HG03378 (cell line): ENCODE data around the gene PRMT9.

Source experiments
- ATAC-seq: cut with Tn5 transposase; IDR thresholded peaks from one replicate; pipeline ENCODE4 v1.9.1; 2021; ENCODE audit warnings: mild to moderate bottlenecking, moderate library complexity; ENCODE audit not compliant: unreplicated experiment

The PRMT9 gene

DNA sequence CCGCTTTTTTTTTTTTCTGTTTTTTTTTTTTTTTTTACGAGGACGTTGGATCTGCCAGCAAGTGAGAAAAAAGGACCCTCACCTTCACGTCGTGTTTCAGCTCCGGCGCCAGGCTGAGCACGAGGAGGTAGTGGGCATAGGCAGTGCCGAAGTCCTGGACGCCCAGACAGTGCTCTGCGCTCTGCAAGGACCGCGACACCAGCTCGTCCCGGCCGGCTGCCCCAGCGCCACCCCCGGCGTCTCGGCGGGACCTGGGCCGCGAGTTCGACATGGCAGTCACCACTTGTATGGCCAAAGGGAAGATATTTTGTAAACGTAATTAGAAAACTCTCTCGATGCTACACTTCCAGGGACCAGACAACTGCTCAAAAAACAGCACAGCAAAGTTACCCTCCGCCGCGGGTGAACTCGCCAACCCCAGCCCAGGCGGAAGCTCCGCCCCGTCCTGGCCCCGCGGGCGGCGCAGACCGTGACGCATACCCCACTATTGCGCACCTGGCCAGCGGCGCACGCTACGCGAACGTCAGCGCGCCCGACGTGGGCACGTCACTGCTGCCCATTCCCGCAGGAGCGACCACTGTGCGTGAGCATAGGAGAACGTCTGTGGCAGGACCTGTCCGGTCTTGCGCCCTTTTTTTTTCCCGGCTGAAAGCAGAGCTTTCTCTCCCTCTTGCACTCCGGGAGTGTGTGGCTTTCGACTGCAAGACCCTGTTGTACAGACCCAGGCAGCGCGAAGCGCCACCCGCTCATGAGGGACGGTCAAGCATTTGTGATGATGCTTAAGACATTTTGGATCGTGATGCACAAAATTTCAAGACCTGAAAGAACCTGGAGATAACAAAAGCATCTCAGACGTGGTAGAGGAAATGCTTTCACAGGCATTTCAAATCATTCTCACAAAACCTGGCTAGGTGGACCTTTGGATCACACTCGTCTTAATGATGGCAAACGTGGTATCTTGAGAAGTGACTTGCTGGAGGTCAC is at the start of gene PRMT9:
Gene PRMT9 (minus strand): TSS at position 447 of the 984 bp plus-strand sequence. CDS start 176 bp downstream, at position 271.
- ATAC-seq: peak; percentile 98

- peak; percentile 16 for ATAC-seq
Observed at GRCh38 chr4:147732518-147733235, 48.7 kb upstream of the PRMT9 start.

DNA sequence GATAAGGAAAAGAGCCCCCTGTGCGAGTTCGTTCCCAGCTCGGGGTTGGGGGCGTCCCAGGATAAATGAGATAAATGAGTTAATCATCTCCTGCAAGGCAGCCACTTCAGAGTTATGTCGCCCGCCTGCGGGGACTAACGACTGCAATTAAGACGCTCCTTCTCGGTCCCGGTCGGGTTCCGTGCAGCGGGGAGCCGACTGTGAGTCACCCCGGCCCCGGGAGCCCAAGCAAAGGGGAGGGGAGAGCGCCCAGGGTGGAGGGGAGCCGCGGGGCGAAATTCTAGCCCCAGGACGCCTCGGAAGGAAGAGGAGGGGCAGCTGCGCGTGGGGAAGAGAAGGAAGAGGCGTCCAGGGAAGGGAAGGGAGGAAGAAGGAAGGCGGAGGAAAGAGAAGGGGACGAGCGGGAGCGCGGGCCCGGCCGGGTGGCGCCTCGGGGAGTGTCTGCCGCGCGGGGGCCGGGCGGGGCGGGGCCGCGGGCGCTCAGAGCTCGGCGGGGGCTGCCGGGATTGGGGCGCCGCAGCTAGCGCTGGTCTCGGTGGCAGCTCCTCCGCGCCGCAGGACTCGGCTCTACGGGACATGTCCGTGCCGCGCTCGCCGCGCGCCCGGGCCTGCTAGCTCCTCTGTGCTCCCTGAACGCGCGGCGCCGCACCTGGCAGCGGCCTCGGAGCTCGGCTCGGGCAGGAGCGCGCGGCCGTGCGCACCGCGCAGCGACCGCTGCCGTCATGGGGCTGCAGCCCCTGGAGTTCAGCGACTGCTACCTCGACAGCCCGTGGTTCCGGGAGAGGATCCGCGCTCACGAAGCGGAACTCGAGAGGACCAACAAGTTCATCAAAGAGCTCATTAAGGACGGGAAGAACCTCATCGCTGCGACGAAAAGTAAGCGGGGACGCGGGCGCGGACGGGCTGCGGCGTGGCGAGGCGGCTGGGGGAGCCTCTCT is 47.9 kb upstream of the PRMT9 start, which contains the start of gene ARHGAP10:
Gene ARHGAP10 (plus strand): TSS at position 509 of the 938 bp plus-strand sequence. CDS start 214 bp downstream, at position 723.
- ATAC-seq: peak; percentile 50

GRCh38 chr4:147730333-147730732 is 46.4 kb upstream of the PRMT9 start:
- no peak for ATAC-seq

DNA sequence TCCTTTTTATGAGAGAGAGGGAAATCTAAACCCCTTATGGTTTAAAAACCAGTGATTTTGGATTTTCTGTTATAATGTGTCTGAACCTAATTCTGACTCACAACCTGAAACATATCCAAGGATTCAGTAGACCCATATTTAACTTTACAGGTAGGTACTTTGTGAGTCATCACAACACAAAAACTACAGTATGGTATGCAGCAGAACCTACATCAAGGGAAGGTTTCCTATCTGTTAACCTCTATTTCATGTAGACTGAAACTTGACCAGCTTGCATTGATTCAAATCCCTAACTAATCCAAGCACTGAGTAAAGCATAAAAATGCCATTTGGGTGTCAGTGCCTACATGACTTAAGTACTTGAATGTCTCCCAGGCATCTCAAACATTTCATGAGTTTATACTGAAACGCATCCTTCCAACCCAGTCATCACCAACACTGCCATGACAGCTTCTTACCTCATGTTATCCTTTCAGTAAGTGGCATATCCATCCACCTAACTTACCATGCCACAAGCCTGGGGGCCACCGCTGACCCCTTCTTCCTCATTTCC is 43.6 kb upstream of the PRMT9 start:
- no peak for ATAC-seq

DNA sequence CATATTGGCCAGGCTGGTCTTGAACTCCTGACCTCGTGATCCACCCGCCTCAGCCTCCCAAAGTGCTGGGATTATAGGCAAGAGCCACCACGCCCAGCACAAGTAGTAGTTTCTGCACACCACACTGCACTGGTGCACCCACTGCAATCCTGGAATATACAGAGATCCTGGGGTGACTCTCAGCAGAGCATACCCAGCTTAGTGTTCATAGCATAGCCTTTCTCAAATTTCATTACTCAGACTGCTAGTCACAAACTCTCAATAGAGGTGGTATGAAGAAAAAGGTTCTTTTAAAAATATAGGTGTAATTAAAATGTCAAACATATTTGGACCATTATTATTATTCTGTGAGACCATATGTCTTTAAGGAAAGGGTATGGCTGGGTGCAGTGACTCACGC is 41.7 kb upstream of the PRMT9 start:
- no peak for ATAC-seq

DNA sequence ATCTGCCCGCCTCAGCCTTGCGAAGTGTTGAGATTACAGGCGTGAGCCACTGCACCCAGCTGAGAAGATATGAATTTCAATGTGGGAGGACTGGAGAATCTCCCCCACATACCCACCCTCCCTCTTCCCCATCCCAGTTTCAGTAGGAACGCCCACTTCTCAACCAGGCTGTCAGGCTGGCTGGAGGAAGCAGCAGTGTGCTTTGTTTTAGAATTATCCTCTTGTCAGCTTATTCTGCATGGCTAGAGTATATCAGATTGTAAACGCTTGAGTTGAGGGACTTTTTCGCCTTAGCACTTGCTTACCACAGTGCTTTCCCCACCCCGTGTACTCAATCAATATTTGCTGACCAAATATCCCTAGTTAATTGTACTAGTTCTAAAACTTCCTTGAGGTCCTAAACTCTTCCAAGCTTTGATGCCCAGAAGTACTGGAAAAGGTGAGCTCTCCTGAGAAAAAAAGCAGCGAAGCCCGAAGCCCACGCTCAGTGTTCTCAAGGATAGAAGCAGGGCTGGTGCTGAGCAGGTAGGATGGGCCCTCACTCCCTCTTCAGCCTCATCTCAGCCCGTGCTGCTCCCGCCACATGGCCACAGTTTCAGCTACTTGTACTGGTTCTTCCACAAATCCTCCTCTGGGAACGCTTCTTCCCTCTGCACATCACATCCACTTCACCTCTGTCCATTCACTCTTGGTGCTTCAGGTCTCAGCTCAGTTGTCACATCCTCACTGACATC is 40.7 kb upstream of the PRMT9 start:
- ATAC-seq: no peak

DNA sequence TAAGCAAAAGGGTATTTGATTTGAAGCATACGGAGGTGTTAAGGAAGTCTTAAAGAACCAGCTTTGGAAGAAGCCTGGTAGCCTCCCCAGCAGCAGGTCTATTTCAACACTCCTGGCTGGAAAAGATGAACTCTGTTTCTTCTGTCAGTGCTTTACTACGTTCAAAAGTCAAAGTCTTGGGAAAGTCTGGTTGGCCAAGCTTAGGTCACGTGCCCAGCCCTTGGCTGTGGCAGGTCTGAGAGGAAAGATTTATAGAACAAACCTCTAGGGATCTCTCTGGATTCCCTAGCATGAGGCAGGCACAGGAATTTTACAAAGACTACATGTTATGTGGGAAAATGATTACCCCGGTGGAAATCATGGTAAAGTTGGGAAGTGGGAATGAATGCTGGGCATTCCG is 39.4 kb upstream of the PRMT9 start:
- ATAC-seq: no peak

GRCh38 chr4:147717878-147718277 is 33.9 kb upstream of the PRMT9 start:
- ATAC-seq: peak; percentile 91

DNA sequence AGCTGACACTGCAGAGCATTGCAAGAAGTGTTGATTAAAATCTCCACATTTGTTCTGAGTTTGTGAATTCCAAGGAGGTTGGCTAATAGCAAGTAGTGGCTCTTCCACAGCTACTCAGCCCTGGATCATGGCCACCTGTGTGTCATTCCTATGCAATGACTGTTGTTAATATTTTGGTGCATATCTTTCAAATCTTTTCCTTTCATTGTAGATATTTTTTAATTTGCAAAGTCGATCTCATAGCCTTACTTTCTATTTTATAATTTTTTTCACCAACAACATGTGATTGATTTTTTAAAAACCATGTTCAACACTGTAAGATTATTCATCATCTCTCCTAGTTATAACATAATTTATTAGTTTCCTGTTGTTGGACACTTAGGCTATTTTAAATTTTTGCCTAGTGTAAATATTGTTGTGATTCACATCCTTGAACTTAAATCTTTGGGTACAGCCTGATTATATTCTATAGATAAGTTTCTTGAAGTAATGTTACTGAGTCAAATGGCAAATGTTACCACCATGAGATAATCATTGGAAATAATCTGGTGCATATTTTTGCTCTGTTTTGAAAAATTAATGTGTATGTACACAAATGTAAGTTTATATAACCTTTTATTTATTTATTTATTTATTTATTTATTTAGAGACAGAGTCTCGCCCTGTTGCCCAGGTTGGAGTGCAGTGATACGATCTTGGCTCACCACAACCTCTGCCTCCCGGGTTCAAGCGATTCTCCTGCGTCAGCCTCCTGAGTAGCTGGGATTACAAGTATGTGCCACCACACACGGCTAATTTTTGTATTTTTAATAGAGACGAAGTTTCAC is 30.8 kb upstream of the PRMT9 start:
- no peak for ATAC-seq

- no peak for ATAC-seq
Observed at GRCh38 chr4:147709999-147710398, 26.0 kb upstream of the PRMT9 start.

DNA sequence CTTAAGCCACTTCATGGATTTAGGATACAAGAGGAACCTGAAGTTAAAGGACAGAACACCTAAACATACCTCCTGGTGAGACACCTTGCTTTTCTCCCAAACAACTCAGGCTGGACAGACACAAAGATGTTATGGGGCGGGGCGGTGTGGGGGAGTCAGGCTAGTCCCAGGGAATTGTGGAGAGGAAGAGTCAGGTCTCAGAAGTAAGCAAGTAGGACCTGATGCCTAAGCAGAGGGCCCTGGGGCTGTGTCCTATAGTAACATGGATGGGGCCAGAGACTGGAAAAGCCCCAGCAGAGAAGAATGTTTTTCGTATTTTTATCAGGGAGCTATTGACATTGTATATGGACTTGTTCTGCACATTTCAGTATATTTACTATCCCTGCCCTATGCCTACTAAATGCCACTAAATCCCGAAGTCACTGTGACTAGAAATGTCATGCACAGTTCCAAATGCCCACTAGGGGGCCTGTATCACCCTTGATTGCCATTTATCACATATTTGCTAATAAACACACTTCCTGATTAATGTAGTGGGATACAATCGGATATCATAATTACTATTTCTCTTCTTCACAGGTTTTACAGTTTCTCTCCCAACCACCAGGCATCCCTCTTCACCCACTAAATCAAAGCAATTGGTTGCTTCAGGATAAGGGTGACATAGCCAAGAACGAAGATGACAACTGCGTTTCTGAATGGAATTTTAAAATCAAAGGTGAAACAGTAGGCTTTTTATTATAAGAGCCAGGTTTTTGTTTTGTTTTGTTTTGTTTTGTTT is 24.1 kb upstream of the PRMT9 start:
- ATAC-seq: peak; percentile 87

DNA sequence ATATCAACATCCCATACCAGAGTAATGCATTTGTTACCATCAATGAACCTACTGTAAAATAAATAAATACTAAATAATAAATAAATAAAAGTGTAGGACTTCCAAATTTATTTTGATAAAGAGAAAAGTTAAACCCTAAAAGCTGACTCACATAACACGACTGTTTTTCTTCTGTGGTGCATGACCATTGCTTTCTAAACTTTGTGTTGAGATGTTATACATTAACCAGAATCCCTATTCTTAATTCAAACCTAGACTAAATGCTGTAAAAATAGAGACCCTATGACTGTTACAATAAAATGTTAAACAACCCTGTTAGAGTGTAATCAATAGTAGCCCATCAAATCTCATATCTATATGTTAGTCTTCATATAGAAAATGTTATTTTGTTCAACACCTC is 20.9 kb upstream of the PRMT9 start:
- ATAC-seq: no peak

DNA sequence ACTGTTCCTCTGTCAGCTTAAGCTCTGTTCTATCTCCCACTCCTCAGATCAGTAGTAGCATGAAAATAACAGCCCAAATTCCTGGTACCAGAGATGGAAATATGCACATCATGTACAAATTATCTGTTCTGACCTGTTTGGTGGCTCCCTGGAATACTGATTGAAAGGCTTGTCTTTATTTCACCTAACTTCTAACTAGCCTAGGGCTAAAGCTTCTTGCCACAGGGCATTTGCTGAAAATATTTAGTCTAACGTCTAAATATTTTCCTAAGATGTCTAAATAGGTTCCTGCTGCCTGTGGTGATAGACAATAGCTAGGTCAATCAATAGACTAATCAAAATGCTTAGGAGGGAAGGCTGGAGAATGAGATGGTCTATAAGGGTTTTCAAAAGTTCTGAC is 12.9 kb upstream of the PRMT9 start:
- no peak for ATAC-seq

DNA sequence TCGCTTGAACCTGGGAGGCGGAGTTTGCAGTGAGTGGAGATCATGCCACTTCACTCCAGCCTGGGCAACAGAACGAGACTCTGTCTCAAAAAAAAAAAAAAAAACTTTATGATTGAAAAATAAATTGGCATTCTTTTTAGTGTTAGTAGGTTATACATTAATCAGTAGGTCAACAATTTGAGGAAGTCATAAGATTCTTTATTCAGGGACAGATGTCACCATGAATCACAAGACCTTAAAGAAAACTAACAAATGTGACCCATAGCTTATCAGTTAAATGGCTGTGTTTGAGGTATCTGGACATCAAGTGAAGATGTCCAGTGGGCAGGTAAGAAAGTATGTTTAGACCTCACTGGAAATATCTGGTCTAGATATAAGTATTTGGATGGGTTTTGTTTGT is 9.3 kb upstream of the PRMT9 start:
- no peak for ATAC-seq

GRCh38 chr4:147691820-147692219 is 7.9 kb upstream of the PRMT9 start:
- ATAC-seq: no peak

DNA sequence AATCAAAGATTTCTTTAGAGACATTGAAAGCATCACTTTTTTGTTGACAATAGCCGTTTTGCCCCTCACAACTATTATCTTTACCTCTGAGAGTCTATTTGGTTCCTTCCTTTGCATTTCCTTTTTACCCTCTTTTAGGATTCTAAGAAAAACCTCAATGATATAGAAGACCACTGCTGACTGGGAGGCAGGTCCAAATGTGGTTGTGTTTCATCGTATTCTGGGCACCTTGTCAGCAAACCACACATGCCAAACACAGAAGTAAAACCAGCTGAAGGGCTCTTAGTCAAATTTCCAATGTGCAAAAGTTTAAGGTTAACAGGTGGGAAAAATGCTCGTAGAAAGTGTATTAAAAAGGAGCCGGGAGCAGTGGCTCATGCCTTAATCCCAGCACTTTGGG is 5.1 kb upstream of the PRMT9 start:
- ATAC-seq: no peak

DNA sequence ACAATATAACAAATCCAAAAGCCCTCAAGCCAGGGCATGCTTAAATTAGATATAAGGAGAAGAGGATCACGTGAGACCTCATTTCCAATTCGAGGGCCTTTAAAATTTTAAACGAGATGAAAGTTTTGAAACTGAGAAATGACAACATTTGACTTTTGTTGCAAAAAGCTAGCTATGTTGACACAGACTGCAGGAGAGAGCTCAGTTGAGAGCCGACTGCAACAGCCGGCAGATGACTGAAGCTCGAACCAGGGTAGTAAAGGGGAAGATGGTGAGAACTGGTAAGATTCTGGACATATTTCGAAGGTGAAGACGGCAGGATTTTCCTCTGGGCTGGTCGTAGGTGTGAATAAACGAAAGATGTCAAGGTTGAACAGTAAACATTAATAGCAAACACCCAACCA is 773 bp downstream of the PRMT9 start:
- ATAC-seq: no peak
